H1 (cell line): ENCODE measurements around the gene TIAM2. TPM values are rescaled to one million over a fixed set of nuclear protein-coding genes. Genes with fewer than 3 reads are reported as not detected.

ENCODE experiments used
- CEBPB ChIP-seq: IDR thresholded peaks from 2 replicates; pipeline ENCODE4 v1.6.1; 2012; ENCODE audit warnings: low read depth, low read length
- CHD7 ChIP-seq: fragments of 300-600 bp; sonication (generic); IDR thresholded peaks from 2 replicates; pipeline ENCODE4 v1.7.1; 2012; ENCODE audit warnings: low read length, moderate library complexity, mild to moderate bottlenecking, inconsistent platforms; ENCODE audit not compliant: insufficient replicate concordance
- HDAC6 ChIP-seq: IDR thresholded peaks from one replicate; pipeline ENCODE4 v1.7.1; 2012; ENCODE audit warnings: low read depth, mild to moderate bottlenecking, inconsistent platforms, low read length, moderate library complexity
- POLR2AphosphoS5 ChIP-seq: IDR thresholded peaks from 2 replicates; pipeline ENCODE4 v1.6.1; 2011; ENCODE audit warnings: low read depth, low read length
- POU5F1 ChIP-seq: IDR thresholded peaks from 2 replicates; pipeline ENCODE4 v1.6.1; 2011; ENCODE audit warnings: low read depth, mild to moderate bottlenecking, low read length, moderate library complexity
- SP2 ChIP-seq: IDR thresholded peaks from 2 replicates; pipeline ENCODE4 v1.6.1; 2012; ENCODE audit warnings: mild to moderate bottlenecking, low read length, inconsistent platforms
- SRF ChIP-seq: IDR thresholded peaks from 2 replicates; pipeline ENCODE4 v1.6.1; 2011; ENCODE audit warnings: mild to moderate bottlenecking, low read depth, low read length, moderate library complexity
- TCF12 ChIP-seq: IDR thresholded peaks from 2 replicates; pipeline ENCODE4 v1.6.1; 2011; ENCODE audit warnings: low read depth, mild to moderate bottlenecking, low read length
- polyA plus RNA-seq, 7 experiments: library from polyadenylated mRNA; depleted of rRNA in 3 of 7; stranded (reverse) in 5 of 7; unstranded in 2 of 7; fragments of >200 nt in 5 of 7; fragments of 200-250 nt in 2 of 7; gene quantifications; 1 replicate in 5 of 7; 2 replicates in 1 of 7; 4 replicates in 1 of 7; pipeline versions ENCODE4 v1.2.1 to v1.2.3, GENCODE V29; 2011 to 2013; ENCODE audit warnings: missing spikeins in 2 of 7, mixed read lengths in 2 of 7
- total RNA-seq: library from RNA; stranded (reverse); fragmentation: NEBNext Ultra II Directional; extraction: Animal tissue kit (Norgen Biotek cat#: 25700); gene quantifications from 2 replicates; pipeline ENCODE4 v1.2.1, GENCODE V29; 2021
- TF ChIP-seq, protein P1 (sequence below): IDR thresholded peaks from 2 replicates; pipeline ENCODE4 v1.6.1; 2012; ENCODE audit warnings: inconsistent platforms

The TIAM2 gene
- total and polyA plus RNA-seq, 2 of the 8 experiments (the other 6 are each of a cell fraction or from before 2014, with no cell fraction given), result 7.4 to 23.9 TPM

GRCh38 chr6:155120034-155120433 is 124.9 kb downstream of the TIAM2 start (continued):
- TF ChIP-seq POLR2AphosphoS5 (no peak), HDAC6 (no peak), SRF (no peak), SP2 (no peak), CEBPB (no peak), POU5F1 (0 out of 2 replicates have a peak, but pooled peaks have one; percentile 47), CHD7 (peak; percentile 90), TCF12 (peak; percentile 93)
- TF ChIP-seq, protein P1, sequence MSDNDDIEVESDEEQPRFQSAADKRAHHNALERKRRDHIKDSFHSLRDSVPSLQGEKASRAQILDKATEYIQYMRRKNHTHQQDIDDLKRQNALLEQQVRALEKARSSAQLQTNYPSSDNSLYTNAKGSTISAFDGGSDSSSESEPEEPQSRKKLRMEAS, result peak; percentile 53; the same call in 1 of the 2 replicates
- TF ChIP-seq, all 59 proteins: peak for 15
